GM23338 (cell line): ENCODE results near the gene BTNL8. TPM values are rescaled to one million over a fixed set of nuclear protein-coding genes. Genes with fewer than 3 reads are reported as not detected.

Experiments
- ATAC-seq: fragments of 200-7000 bp; cut with Tn5 transposase; 3 replicates; pipeline ENCODE4 v1.9.1; 2020
- DNase-seq: peaks from one replicate; pipeline ENCODE4 v3.0.0-alpha.2; 2015; ENCODE audit warnings: low spot score
- H2AFZ ChIP-seq: fragments of 200-600 bp; sonication (generic); 2 replicates; pipeline ENCODE4 v1.8.0; 2016; ENCODE audit warnings: antibody characterized with exemption, mild to moderate bottlenecking, moderate library complexity
- H3F3A ChIP-seq: fragments of 200-600 bp; sonication (generic); replicated peaks from 2 replicates; pipeline ENCODE4 v1.8.0; 2017; ENCODE audit warnings: antibody characterized with exemption, mixed run types, low read depth
- H3K27ac ChIP-seq: fragments of 200-600 bp; sonication (generic); 2 replicates; pipeline ENCODE4 v1.6.1; 2016; ENCODE audit warnings: low read depth
- H3K27me3 ChIP-seq: fragments of 200-600 bp; sonication (generic); 2 replicates; pipeline ENCODE4 v1.8.0; 2016; ENCODE audit warnings: mild to moderate bottlenecking, mixed run types, moderate library complexity; ENCODE audit not compliant: insufficient read depth
- H3K36me3 ChIP-seq: fragments of 200-600 bp; sonication (generic); 2 replicates; pipeline ENCODE4 v1.8.0; 2016; ENCODE audit warnings: mild to moderate bottlenecking; ENCODE audit not compliant: insufficient read depth
- H3K4me1 ChIP-seq: fragments of 200-600 bp; sonication (generic); 2 replicates; pipeline ENCODE4 v1.8.0; 2016; ENCODE audit warnings: mild to moderate bottlenecking, moderate library complexity; ENCODE audit not compliant: insufficient read depth
- H3K4me2 ChIP-seq: fragments of 200-600 bp; sonication (generic); 2 replicates; pipeline ENCODE4 v1.7.1; 2017; ENCODE audit warnings: mixed run types
- H3K4me3 ChIP-seq: fragments of 200-600 bp; sonication (generic); 2 replicates; pipeline ENCODE4 v1.6.1; 2016; ENCODE audit warnings: mixed run types
- H3K79me2 ChIP-seq: fragments of 200-600 bp; sonication (generic); replicated peaks from 2 replicates; pipeline ENCODE4 v1.8.0; 2017; ENCODE audit warnings: mild to moderate bottlenecking; ENCODE audit not compliant: insufficient read depth
- H3K9me2 ChIP-seq: fragments of 200-600 bp; sonication (generic); 2 replicates; pipeline ENCODE4 v1.8.0; 2017; ENCODE audit not compliant: insufficient read depth
- H4K20me1 ChIP-seq: fragments of 200-600 bp; sonication (generic); replicated peaks from 2 replicates; pipeline ENCODE4 v1.8.0; 2017; ENCODE audit warnings: mild to moderate bottlenecking; ENCODE audit not compliant: insufficient read depth
- H3K27ac Mint-ChIP-seq: 2 replicates; pipeline ENCODE4 v1.8.0; 2020; ENCODE audit warnings: inconsistent platforms, mild to moderate bottlenecking, moderate library complexity, mixed read lengths
- H3K27me3 Mint-ChIP-seq: 3 replicates; pipeline ENCODE4 v1.8.0; 2022; ENCODE audit warnings: low read depth, mild to moderate bottlenecking, moderate library complexity, mixed read lengths, inconsistent platforms; ENCODE audit not compliant: insufficient read depth, poor library complexity
- H3K36me3 Mint-ChIP-seq: 3 replicates; pipeline ENCODE4 v1.8.0; 2021; ENCODE audit warnings: low read depth, mild to moderate bottlenecking, inconsistent platforms, moderate library complexity, mixed read lengths
- H3K4me1 Mint-ChIP-seq: 3 replicates; pipeline ENCODE4 v1.8.0; 2020; ENCODE audit warnings: mild to moderate bottlenecking, inconsistent platforms, mixed read lengths
- H3K4me3 Mint-ChIP-seq: 3 replicates; pipeline ENCODE4 v1.8.0; 2021; ENCODE audit warnings: moderate library complexity, mild to moderate bottlenecking, inconsistent platforms, mixed read lengths
- H3K9me3 Mint-ChIP-seq: 3 replicates; pipeline ENCODE4 v1.8.0; 2020; ENCODE audit warnings: moderate library complexity, mild to moderate bottlenecking, inconsistent platforms, mixed read lengths
- CREB1 ChIP-seq: fragments of 250-450 bp; sonication (Bioruptor Pico); IDR thresholded peaks from 2 replicates; pipeline ENCODE4 v1.5.0; 2020; ENCODE audit warnings: low read depth, mild to moderate bottlenecking, moderate library complexity
- EZH2 ChIP-seq: fragments of 200-600 bp; sonication (generic); IDR thresholded peaks from one replicate; pipeline ENCODE4 v1.8.0; 2017; ENCODE audit warnings: antibody characterized with exemption, mild to moderate bottlenecking, low read depth; ENCODE audit not compliant: unreplicated experiment
- NANOG ChIP-seq: IDR thresholded peaks from 2 replicates; pipeline ENCODE4 v1.6.1; 2016; ENCODE audit warnings: antibody characterized with exemption, borderline replicate concordance
- POLR2AphosphoS5 ChIP-seq: IDR thresholded peaks from 2 replicates; pipeline ENCODE4 v1.6.1; 2016; ENCODE audit warnings: antibody characterized with exemption, low read depth
- polyA plus RNA-seq: library from polyadenylated mRNA; unstranded; fragments of >200 nt; fragmentation: Nextera tagmentation; extraction: Ambion mirVana; gene quantifications from 2 replicates; pipeline ENCODE4 v1.2.1, GENCODE V29; 2016
- total RNA-seq: library from RNA; depleted of rRNA; stranded (reverse); fragments of >200 nt; shearing (Covaris generic); gene quantifications from 2 replicates; pipeline ENCODE4 v1.2.3, GENCODE V29; 2014
- TF ChIP-seq, protein P1 (sequence below): fragments of 250-450 bp; sonication (Bioruptor Pico); IDR thresholded peaks from 2 replicates; pipeline ENCODE4 v1.5.0; 2020; ENCODE audit warnings: mild to moderate bottlenecking, moderate library complexity
- TF ChIP-seq, protein P2 (sequence below), 2 experiments: fragments of 200-600 bp in 1 of 2; sonication (generic) in 1 of 2; conservative IDR thresholded peaks; 2 replicates each; pipeline versions ENCODE4 v1.5.1 to v1.6.1; 2016 to 2017; ENCODE audit warnings: antibody characterized with exemption in 2 of 2, low read depth in 2 of 2, mild to moderate bottlenecking in 2 of 2, moderate library complexity in 1 of 2

Gene BTNL8
- total and polyA plus RNA-seq, 2 experiments from 2014 or later: 0.23 TPM; not detected in 1

DNA sequence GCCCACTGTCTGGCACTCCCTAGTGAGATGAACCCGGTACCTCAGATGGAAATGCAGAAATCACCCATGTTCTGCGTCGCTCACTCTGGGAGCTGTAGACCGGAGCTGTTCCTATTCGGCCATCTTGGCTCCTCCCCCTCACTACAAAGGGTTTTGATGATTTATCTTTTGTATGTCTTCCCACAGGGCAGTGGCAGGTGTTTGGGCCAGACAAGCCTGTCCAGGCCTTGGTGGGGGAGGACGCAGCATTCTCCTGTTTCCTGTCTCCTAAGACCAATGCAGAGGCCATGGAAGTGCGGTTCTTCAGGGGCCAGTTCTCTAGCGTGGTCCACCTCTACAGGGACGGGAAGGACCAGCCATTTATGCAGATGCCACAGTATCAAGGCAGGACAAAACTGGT, 9.4 kb downstream of the BTNL8 start (continued):
- TF ChIP-seq, protein P1, sequence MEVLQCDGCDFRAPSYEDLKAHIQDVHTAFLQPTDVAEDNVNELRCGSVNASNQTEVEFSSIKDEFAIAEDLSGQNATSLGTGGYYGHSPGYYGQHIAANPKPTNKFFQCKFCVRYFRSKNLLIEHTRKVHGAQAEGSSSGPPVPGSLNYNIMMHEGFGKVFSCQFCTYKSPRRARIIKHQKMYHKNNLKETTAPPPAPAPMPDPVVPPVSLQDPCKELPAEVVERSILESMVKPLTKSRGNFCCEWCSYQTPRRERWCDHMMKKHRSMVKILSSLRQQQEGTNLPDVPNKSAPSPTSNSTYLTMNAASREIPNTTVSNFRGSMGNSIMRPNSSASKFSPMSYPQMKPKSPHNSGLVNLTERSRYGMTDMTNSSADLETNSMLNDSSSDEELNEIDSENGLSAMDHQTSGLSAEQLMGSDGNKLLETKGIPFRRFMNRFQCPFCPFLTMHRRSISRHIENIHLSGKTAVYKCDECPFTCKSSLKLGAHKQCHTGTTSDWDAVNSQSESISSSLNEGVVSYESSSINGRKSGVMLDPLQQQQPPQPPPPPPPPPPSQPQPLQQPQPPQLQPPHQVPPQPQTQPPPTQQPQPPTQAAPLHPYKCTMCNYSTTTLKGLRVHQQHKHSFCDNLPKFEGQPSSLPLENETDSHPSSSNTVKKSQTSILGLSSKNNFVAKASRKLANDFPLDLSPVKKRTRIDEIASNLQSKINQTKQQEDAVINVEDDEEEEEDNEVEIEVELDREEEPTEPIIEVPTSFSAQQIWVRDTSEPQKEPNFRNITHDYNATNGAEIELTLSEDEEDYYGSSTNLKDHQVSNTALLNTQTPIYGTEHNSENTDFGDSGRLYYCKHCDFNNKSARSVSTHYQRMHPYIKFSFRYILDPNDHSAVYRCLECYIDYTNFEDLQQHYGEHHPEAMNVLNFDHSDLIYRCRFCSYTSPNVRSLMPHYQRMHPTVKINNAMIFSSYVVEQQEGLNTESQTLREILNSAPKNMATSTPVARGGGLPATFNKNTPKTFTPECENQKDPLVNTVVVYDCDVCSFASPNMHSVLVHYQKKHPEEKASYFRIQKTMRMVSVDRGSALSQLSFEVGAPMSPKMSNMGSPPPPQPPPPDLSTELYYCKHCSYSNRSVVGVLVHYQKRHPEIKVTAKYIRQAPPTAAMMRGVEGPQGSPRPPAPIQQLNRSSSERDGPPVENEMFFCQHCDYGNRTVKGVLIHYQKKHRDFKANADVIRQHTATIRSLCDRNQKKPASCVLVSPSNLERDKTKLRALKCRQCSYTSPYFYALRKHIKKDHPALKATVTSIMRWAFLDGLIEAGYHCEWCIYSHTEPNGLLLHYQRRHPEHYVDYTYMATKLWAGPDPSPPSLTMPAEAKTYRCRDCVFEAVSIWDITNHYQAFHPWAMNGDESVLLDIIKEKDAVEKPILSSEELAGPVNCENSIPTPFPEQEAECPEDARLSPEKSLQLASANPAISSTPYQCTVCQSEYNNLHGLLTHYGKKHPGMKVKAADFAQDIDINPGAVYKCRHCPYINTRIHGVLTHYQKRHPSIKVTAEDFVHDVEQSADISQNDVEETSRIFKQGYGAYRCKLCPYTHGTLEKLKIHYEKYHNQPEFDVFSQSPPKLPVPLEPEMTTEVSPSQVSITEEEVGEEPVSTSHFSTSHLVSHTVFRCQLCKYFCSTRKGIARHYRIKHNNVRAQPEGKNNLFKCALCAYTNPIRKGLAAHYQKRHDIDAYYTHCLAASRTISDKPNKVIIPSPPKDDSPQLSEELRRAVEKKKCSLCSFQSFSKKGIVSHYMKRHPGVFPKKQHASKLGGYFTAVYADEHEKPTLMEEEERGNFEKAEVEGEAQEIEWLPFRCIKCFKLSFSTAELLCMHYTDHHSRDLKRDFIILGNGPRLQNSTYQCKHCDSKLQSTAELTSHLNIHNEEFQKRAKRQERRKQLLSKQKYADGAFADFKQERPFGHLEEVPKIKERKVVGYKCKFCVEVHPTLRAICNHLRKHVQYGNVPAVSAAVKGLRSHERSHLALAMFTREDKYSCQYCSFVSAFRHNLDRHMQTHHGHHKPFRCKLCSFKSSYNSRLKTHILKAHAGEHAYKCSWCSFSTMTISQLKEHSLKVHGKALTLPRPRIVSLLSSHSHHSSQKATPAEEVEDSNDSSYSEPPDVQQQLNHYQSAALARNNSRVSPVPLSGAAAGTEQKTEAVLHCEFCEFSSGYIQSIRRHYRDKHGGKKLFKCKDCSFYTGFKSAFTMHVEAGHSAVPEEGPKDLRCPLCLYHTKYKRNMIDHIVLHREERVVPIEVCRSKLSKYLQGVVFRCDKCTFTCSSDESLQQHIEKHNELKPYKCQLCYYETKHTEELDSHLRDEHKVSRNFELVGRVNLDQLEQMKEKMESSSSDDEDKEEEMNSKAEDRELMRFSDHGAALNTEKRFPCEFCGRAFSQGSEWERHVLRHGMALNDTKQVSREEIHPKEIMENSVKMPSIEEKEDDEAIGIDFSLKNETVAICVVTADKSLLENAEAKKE (CRISPR knock-in tag): no peak
- TF ChIP-seq NANOG: no peak
- TF ChIP-seq POLR2AphosphoS5: no peak
- TF ChIP-seq EZH2: no peak

DNA sequence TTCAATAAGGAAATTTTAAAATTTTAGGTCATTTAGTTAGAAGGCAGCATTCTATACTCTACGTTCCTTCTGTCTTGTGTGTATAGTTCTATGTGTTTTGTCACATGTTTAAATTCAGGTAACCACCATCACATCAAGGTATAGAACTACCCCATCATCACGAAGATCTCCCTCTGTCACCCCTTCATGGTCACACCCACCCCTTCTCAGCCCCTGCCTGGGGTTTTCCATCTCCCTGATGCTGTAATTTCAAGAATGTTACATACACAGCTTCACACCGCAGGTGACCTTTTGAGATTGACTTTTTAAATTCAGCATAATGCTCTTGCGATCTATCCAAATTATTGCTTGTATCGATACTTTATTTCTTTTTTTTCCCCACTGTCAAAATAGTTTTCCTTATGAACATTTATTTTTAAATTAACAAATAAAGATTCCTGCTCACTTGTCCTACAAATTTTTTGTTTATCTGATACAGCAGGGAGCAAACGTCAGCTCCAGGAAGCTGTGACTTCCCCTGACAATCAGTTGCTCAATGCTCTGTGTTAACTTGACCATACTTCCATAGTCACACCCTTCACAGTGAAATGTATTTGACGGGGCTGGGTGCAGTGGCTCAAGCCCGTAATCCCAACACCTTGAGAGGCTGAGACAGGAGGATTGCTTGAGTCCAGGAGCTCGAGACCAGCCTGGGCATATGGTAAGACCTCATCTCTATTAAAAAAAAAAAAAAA, 10.2 kb downstream of the BTNL8 start:
- Mint-ChIP-seq H3K36me3 (peaks cover 9% of the 10 kb centered on the region; the same call in 2 of the 3 replicates), H3K4me1 (peaks cover 28% of the 10 kb centered on the region), H3K4me3 (no peak overlapping the region), H3K9me3 (peaks cover 13% of the 10 kb centered on the region), H3K27ac (no peak overlapping the region), H3K27me3 (no peaks in the 10 kb centered on the region)
- H3K36me3 ChIP-seq: no peaks in the 10 kb centered on the region
- peak; percentile 22 for DNase-seq
- H3K4me1 ChIP-seq: peaks cover 13% of the 10 kb centered on the region
- H3K27ac ChIP-seq: no peak overlapping the region
- H4K20me1 ChIP-seq: no peaks in the 10 kb centered on the region
- H3K4me2 ChIP-seq: no peak overlapping the region
- no peak overlapping the region for H3K4me3 ChIP-seq
- no peak overlapping the region for H2AFZ ChIP-seq
- TF ChIP-seq CREB1 (CRISPR knock-in tag): no peak
- no peak for TF ChIP-seq EZH2
- TF ChIP-seq, protein P2, sequence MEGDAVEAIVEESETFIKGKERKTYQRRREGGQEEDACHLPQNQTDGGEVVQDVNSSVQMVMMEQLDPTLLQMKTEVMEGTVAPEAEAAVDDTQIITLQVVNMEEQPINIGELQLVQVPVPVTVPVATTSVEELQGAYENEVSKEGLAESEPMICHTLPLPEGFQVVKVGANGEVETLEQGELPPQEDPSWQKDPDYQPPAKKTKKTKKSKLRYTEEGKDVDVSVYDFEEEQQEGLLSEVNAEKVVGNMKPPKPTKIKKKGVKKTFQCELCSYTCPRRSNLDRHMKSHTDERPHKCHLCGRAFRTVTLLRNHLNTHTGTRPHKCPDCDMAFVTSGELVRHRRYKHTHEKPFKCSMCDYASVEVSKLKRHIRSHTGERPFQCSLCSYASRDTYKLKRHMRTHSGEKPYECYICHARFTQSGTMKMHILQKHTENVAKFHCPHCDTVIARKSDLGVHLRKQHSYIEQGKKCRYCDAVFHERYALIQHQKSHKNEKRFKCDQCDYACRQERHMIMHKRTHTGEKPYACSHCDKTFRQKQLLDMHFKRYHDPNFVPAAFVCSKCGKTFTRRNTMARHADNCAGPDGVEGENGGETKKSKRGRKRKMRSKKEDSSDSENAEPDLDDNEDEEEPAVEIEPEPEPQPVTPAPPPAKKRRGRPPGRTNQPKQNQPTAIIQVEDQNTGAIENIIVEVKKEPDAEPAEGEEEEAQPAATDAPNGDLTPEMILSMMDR (conservative IDR thresholded peaks at IDR 0.05; ENCODE audit: low read depth in 2 of 2): no peak
- no peaks in the 10 kb centered on the region for H3F3A ChIP-seq
- peak; percentile 45 for ATAC-seq
- H3K9me2 ChIP-seq: peaks cover 19% of the 10 kb centered on the region
- H3K79me2 ChIP-seq: no peaks in the 10 kb centered on the region
- no peaks in the 10 kb centered on the region for H3K27me3 ChIP-seq
